GM18861 (cell line): ENCODE data around the gene PTHLH.

Experiments used
- ATAC-seq: cut with Tn5 transposase; IDR thresholded peaks from one replicate; pipeline ENCODE4 v1.9.1; 2021; ENCODE audit not compliant: unreplicated experiment

PTHLH gene

GRCh38 chr12:27975222-27976136 lies 2.9 kb upstream of the PTHLH start:
- ATAC-seq, result no peak

DNA sequence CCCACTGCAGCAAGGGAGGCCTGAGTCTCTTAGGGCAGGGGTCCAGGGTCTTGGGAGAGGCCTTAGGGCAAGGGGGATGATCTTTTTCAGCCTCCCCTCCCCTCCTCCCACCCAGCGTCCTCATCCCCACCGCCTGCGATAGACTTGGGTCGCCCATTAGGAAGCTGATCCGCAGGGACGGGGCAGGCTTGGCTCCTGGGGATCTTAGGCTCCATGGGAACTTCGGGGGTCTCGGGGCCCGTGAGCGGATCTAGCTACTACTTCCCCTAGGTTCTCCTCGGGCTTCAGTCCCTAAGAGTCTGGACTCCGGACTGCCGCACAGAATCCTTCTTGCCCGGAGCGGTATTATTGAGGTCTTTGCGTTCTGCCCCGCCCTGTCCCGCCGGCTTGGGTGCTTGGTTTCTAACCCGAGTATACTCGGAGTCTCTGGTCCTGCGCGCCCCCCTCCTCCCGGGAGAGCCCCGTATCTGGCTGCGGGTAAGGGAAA lies 2.2 kb upstream of the PTHLH start:
- ATAC-seq, result no peak

GRCh38 chr12:27973487-27973890 lies 956 bp upstream of the PTHLH start:
- no peak for ATAC-seq

GRCh38 chr12:27971606-27972005 lies 927 bp downstream of the PTHLH start:
- ATAC-seq, result no peak

GRCh38 chr12:27971121-27971489 lies 1.4 kb downstream of the PTHLH start:
- ATAC-seq, result no peak

GRCh38 chr12:27970401-27971120 lies 2.0 kb downstream of the PTHLH start:
- ATAC-seq, result peak; percentile 18

GRCh38 chr12:27969624-27970400 lies 2.7 kb downstream of the PTHLH start:
- ATAC-seq, result peak; percentile 64

GRCh38 chr12:27968972-27969623 lies 3.4 kb downstream of the PTHLH start:
- ATAC-seq, result no peak

GRCh38 chr12:27967551-27968054 lies 4.9 kb downstream of the PTHLH start:
- ATAC-seq, result no peak

DNA sequence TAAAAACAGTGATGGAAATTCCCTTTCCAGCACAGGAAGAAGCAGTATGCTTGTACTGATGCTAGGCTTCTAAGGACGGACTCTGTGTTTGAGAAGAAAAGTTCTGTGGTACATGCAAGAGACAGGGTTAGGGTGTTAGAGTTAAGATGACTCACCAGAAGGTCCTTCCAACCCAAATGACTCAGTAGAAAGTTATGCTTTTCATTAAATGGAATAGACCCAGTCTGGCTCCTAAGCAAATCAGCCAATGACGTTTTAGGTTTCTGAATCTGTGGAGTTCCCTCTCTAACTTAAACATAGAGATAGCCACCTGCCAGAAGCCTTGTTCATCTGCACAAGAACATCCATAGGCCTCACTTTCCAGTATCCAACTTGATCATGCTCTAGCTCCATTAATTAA lies 5.7 kb downstream of the PTHLH start:
- no peak for ATAC-seq

DNA sequence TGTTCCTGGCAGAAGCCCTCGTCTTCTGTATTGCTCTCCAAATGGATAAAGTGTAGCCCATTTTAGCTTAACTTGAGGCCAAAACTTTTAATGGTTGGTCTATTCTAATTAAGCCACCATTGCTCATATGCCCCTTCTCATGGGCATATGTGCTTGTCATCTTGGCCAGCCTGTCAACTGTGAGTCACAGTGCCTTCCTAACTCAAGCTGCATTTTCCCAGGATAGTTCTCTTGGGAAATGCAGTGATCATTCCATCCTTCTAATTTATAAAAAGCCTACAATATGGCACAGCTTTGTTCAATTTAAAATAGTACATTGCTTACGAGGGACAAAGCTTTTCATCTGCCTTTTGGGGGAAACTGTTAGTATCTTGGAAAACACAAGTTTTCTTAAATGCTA lies 6.6 kb downstream of the PTHLH start:
- no peak for ATAC-seq

GRCh38 chr12:27965411-27965810 lies 7.1 kb downstream of the PTHLH start:
- ATAC-seq, result no peak

DNA sequence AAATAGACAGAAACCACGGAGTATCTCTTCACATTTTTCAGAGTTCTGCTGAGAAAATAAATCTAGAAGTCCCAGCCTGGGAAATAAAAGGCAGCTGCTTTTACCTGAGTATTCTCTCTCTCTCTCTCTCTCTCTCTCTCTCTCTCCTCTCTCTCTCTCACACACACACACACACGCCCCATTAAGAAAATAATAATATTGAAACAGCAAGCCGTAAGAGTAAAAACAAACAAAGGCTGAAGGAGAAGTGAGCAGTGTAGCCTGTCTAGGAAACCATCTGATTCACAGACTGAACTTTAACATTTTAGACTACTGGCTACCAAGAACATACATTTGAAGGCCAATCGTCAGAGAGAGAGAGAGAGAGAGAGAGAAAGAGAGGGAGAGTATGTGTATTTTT lies 8.4 kb downstream of the PTHLH start:
- ATAC-seq, result no peak

DNA sequence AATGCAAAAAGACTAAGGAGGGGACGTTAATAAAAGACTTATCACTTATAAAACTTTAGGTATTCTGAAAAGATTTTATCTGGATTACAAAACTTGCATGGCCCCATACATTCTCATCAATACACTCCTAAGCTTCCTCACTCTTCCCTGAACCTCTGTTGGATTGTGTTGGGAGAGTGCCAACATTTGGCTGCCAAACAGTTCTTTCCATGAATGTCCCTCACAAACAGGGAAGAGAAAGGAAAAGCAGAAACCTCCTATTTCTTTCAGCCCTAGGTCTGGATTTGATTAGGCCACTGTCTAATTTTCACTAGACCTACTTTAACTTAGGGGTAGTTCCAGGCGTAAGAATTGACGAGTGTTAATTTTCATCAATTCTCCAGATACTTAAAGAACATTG lies 11.7 kb downstream of the PTHLH start:
- ATAC-seq, result no peak

- no peak for ATAC-seq
These were observed 13.9 kb downstream of the PTHLH start for GRCh38 chr12:27958675-27959074.

- ATAC-seq, result no peak
These were observed 15.2 kb downstream of the PTHLH start for GRCh38 chr12:27957366-27957765.

DNA sequence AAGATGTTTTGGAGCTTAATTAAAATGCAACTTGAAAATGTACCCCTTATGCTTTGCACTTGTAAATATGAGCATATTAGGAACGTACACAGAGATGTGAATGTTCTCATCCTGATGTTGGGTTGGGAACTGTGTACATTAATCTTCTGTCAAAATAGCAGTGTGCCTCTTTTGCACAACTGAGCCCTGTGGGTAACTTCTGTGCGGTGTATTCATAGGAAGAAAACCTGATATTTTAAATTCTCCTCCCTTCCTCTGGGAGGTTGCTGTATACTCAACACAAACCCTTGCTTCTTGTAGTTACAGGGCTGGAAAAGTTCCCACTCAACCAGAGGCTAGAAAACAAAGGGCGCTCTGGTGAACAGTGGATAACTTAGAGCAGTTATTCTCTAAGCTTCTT lies 18.7 kb downstream of the PTHLH start:
- ATAC-seq, result no peak

GRCh38 chr12:27953348-27953747 lies 19.2 kb downstream of the PTHLH start:
- ATAC-seq, result no peak

- ATAC-seq, result no peak
These were observed 20.0 kb downstream of the PTHLH start for GRCh38 chr12:27952510-27952909.

- ATAC-seq, result no peak
These were observed 20.6 kb downstream of the PTHLH start for GRCh38 chr12:27951898-27952297.

DNA sequence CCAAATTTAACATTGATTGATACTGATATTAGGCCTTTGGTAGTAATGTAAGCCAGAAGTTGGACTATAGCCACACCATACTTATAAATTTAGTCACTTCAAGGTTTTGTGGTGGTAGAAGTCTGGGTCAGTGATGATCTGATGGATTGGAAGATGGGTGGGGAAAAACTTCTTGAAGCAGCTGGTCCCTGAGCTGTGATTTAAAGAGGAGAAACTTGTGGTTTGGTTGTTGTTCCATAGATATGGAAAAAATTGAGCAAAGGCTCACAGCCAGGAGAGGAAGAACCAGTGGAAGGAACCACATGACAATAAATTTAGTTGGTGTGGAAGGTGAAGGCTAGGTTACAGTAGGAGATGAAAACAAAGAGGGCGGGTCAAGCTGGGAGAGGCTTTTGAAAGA lies 26.1 kb downstream of the PTHLH start:
- no peak for ATAC-seq
